ENCODE data around the gene KANSL1L.

GRCh38 chr2:210197720-210198119 lies 26.5 kb upstream of the KANSL1L start:
- no peak for TF ChIP-seq EP300 (IDR thresholded peaks at IDR 0.05)
- TF ChIP-seq, protein P1, sequence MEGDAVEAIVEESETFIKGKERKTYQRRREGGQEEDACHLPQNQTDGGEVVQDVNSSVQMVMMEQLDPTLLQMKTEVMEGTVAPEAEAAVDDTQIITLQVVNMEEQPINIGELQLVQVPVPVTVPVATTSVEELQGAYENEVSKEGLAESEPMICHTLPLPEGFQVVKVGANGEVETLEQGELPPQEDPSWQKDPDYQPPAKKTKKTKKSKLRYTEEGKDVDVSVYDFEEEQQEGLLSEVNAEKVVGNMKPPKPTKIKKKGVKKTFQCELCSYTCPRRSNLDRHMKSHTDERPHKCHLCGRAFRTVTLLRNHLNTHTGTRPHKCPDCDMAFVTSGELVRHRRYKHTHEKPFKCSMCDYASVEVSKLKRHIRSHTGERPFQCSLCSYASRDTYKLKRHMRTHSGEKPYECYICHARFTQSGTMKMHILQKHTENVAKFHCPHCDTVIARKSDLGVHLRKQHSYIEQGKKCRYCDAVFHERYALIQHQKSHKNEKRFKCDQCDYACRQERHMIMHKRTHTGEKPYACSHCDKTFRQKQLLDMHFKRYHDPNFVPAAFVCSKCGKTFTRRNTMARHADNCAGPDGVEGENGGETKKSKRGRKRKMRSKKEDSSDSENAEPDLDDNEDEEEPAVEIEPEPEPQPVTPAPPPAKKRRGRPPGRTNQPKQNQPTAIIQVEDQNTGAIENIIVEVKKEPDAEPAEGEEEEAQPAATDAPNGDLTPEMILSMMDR (IDR thresholded peaks at IDR 0.05) = no peak
- TF ChIP-seq POLR2A (IDR thresholded peaks at IDR 0.05) = no peak
- no peak for TF ChIP-seq POLR2AphosphoS5 (IDR thresholded peaks at IDR 0.05)

Data from sigmoid colon (tissue), 4 donors.